Measurements from ENCODE around the gene ASH1L. TPM values are rescaled to one million over a fixed set of nuclear protein-coding genes. Genes with fewer than 3 reads are reported as not detected.
"Not testable (repeated sequence)": the region's sequence is repeated elsewhere in the genome, so short reads cannot be mapped to it uniquely, and the experiment has no call there.

ASH1L gene
- total RNA-seq, 1 experiment from 2014 or later = 29.3 TPM

DNA sequence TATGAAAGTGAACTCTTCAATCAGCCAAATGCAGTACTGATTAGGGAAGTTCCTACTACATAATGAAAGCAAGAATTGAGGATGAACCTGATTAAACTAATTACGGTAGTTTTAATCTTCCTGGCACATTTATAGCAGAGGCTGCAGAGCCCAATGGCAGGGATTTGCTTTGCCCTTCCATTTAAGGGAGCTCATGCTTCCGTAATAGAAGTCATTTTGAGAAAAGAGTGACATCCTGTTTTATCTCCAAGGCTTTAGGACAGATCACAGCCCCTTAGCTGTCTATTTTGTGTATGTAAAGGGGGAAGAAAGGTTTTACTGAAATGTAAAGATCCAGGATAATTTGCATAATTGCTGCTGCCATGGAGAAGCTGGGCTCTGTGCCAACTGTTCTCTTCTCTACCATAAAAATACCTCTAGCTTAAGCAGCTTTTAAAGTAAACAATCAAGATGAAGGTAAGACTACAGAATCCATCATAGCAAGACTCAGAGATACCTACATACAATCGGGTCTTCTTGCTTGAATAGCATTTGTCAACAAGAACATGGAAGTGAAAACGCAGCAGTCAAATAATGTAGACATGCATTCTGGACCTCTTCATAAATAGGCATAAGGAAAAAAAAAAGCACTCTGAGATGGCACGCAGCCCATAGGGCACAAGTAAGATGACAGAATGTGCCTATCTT lies 62.5 kb downstream of the ASH1L start:
- Mint-ChIP-seq H3K4me3 (no peak overlapping the region), H3K27me3 (ENCODE audit: low read depth) (no peaks in the 10 kb centered on the region), H3K9me3 (no peaks in the 10 kb centered on the region), H3K36me3 (no peaks in the 10 kb centered on the region), H3K27ac (peak overlapping the region; percentile 4), H3K4me1 (peaks cover 16% of the 10 kb centered on the region)
- DNase-seq (ENCODE audit: low spot score) (no peak), ATAC-seq (peak; percentile 38)
- TF ChIP-seq ZNF671 (CRISPR knock-in tag; IDR thresholded peaks at IDR 0.05) = no peak
- TF ChIP-seq NR1H2 (CRISPR knock-in tag; IDR thresholded peaks at IDR 0.05) = no peak
- TF ChIP-seq FOXJ3 (CRISPR knock-in tag; IDR thresholded peaks at IDR 0.05; ENCODE audit: borderline replicate concordance) = no peak
- no peak for TF ChIP-seq ZNF138 (CRISPR knock-in tag; conservative IDR thresholded peaks at IDR 0.05)
- TF ChIP-seq, protein P1, sequence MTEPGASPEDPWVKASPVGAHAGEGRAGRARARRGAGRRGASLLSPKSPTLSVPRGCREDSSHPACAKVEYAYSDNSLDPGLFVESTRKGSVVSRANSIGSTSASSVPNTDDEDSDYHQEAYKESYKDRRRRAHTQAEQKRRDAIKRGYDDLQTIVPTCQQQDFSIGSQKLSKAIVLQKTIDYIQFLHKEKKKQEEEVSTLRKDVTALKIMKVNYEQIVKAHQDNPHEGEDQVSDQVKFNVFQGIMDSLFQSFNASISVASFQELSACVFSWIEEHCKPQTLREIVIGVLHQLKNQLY (CRISPR knock-in tag; IDR thresholded peaks at IDR 0.05) = no peak
- no peak for TF ChIP-seq ZNF425 (CRISPR knock-in tag; conservative IDR thresholded peaks at IDR 0.05)
- ChIA-PET CTCF (interaction anchor here (0.7 kb wide), 1 partner anchor 72 kb away, joined by 3 read pairs; no protein-coding TSS in a partner anchor), POLR2A (interaction anchor here (0.6 to 0.9 kb wide), 2 partner anchors 10 to 35 kb away, joined by 4 read pairs; no protein-coding TSS in a partner anchor)

DNA sequence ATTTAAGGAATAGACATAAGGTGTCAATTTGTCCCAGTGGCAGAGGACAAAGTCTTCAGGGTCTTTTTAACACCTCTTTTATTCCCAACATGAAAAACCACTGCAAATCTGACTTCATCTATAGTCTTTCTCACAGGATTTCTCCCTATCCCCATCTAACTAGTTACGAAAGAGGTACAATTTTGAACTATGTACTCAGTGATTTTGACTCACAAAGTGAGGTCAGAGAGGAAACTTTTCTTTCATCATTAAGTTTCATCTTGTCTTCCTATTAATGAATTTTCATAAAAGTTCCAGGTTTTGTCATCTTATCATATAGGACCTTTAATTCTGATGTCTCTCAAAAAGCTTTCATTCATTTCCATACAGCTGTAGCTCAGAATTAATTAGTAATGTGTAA lies 63.3 kb downstream of the ASH1L start:
- Mint-ChIP-seq H3K36me3 (no peaks in the 10 kb centered on the region), H3K4me1 (peaks cover 16% of the 10 kb centered on the region), H3K27ac (peak overlapping the region; percentile 4; the same call in 1 of the 2 replicates), H3K27me3 (ENCODE audit: low read depth) (no peaks in the 10 kb centered on the region), H3K4me3 (no peak overlapping the region), H3K9me3 (no peaks in the 10 kb centered on the region)
- DNase-seq (ENCODE audit: low spot score) (no peak), ATAC-seq (no peak)
- TF ChIP-seq TP53 (CRISPR knock-in tag; IDR thresholded peaks at IDR 0.05) = no peak
- CTCF ChIA-PET = no interaction called here
- POLR2A ChIA-PET = interaction anchor here (0.5 kb wide), 1 partner anchor 58 kb away, joined by 3 read pairs; no protein-coding TSS in a partner anchor

GRCh38 chr1:155493595-155493994 lies 69.0 kb downstream of the ASH1L start:
- DNase-seq (ENCODE audit: low spot score); ATAC-seq; H3K9me3 Mint-ChIP-seq; H3K36me3 Mint-ChIP-seq; H3K27ac Mint-ChIP-seq; POLR2A ChIA-PET; H3K27me3 Mint-ChIP-seq (ENCODE audit: low read depth); H3K4me1 Mint-ChIP-seq; H3K4me3 Mint-ChIP-seq: not testable (repeated sequence)
- CTCF ChIA-PET = interaction anchor here (0.5 kb wide), 1 partner anchor 269 kb away, joined by 3 read pairs; no protein-coding TSS in a partner anchor

DNA sequence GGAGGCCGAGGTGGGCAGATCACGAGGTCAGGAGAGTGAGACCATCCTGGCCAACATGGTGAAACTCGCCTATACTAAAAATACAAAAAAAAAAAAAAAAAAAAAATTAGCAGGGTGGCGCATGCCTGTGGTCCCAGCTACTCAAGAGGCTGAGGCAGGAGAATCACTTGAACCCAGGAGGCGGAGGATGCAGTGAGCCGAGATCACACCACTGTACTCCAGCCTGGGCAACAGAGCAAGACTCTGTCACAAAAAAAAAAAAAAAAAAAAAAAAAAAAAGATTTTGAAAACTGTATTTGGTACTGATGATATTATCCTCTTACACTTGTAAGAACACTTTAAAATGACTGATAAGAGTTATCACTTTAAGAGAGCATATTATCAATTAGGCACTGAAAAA lies 74.2 kb downstream of the ASH1L start:
- DNase-seq (ENCODE audit: low spot score); H3K9me3 Mint-ChIP-seq; H3K27me3 Mint-ChIP-seq (ENCODE audit: low read depth); H3K27ac Mint-ChIP-seq; H3K36me3 Mint-ChIP-seq; H3K4me3 Mint-ChIP-seq; POLR2A ChIA-PET; ATAC-seq; H3K4me1 Mint-ChIP-seq: not testable (repeated sequence)
- TF ChIP-seq ZNF121 (CRISPR knock-in tag; IDR thresholded peaks at IDR 0.05) = peak; percentile 28; the same call in 1 of the 2 replicates
- CTCF ChIA-PET = interaction anchor here (0.7 kb wide), 1 partner anchor 45 kb away, joined by 7 read pairs; no protein-coding TSS in a partner anchor

GRCh38 chr1:155487541-155487940 lies 75.1 kb downstream of the ASH1L start:
- Mint-ChIP-seq H3K9me3 (peaks cover 3% of the 10 kb centered on the region), H3K27me3 (ENCODE audit: low read depth) (no peaks in the 10 kb centered on the region), H3K4me3 (no peak overlapping the region), H3K4me1 (no peaks in the 10 kb centered on the region), H3K27ac (no peak overlapping the region), H3K36me3 (peaks cover 4% of the 10 kb centered on the region)
- ATAC-seq (no peak), DNase-seq (ENCODE audit: low spot score) (no peak)
- TF ChIP-seq ETV6 (CRISPR knock-in tag; IDR thresholded peaks at IDR 0.05) = no peak
- ChIA-PET CTCF (interaction anchor here (0.7 to 1.0 kb wide), 4 partner anchors 9 to 44 kb away, joined by 3 to 7 read pairs (median 4); no protein-coding TSS in a partner anchor), POLR2A (no interaction called here)

DNA sequence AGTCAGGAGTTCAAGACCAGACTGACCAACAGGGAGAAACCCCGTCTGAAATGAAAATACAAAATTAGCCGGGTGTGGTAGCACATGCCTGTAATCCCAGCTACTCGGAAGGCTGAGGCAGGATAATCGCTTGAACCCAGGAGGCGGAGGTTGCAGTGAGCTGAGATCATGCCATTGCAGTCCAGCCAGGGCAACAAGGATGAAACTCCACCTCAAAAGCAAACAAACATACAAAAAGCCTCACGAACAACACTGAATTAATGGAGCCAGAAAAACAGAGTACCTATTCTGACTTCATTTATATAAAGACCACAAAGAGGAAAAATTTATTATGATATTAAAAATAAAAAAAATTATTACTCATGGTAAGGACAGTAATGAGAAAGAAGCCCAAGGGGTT lies 75.7 kb downstream of the ASH1L start:
- CTCF ChIA-PET = interaction anchor here (0.7 to 1.0 kb wide), 3 partner anchors 9 to 42 kb away, joined by 3 to 5 read pairs (median 3); no protein-coding TSS in a partner anchor
- H3K36me3 Mint-ChIP-seq; H3K27me3 Mint-ChIP-seq (ENCODE audit: low read depth); H3K9me3 Mint-ChIP-seq; DNase-seq (ENCODE audit: low spot score); POLR2A ChIA-PET; H3K4me3 Mint-ChIP-seq; H3K27ac Mint-ChIP-seq; H3K4me1 Mint-ChIP-seq; ATAC-seq: not testable (repeated sequence)

Data from WTC11 (cell line).